ENCODE results near the gene ARHGEF25.
"Not testable (repeated sequence)": the region's sequence is repeated elsewhere in the genome, so short reads cannot be mapped to it uniquely, and the experiment has no call there.

ARHGEF25 gene

GRCh38 chr12:57611108-57611826 is at the start of gene ARHGEF25:
ARHGEF25 (plus strand) TSS chr12:57611435; CDS start chr12:57611895, 460 bp downstream.
- DNase-seq, result peak; percentile 6 to 14

GRCh38 chr12:57563358-57563757 is 47.9 kb upstream of the ARHGEF25 start:
- no peak for DNase-seq

- DNase-seq, result no peak
These were observed 47.0 kb upstream of the ARHGEF25 start for GRCh38 chr12:57564178-57564740.

GRCh38 chr12:57568838-57569237 is 42.4 kb upstream of the ARHGEF25 start:
- no peak for DNase-seq

- DNase-seq, result no peak
These were observed 41.4 kb upstream of the ARHGEF25 start for GRCh38 chr12:57569858-57570257.

GRCh38 chr12:57570438-57570837 is 40.8 kb upstream of the ARHGEF25 start:
- DNase-seq, result not testable (repeated sequence)

GRCh38 chr12:57571926-57572762 is 39.1 kb upstream of the ARHGEF25 start:
- no peak for DNase-seq

DNA sequence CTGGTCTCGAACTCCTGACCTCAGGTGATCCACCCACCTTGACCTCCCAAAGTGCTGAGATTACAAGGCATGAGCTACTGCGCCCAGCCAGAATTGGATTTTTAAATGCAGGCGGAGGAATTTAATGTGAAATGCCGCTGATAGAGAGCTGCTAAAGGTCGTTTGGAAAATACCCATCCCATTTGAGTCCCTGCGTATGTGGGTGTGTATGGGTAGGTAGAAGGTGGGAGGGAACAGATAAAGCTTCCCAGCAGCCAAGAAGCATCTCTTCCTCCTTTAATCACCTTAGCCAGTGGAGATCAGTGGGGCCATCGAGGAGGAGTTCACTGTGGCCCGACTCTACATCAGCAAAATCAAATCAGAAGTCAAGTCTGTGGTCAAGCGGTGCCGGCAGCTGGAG is 36.4 kb upstream of the ARHGEF25 start:
- DNase-seq, result no peak

GRCh38 chr12:57575771-57576612 is 35.2 kb upstream of the ARHGEF25 start:
- no peak for DNase-seq

- no peak for DNase-seq
These were observed 34.5 kb upstream of the ARHGEF25 start for GRCh38 chr12:57576613-57577160.

- no peak for DNase-seq
These were observed 33.1 kb upstream of the ARHGEF25 start for GRCh38 chr12:57577981-57578758.

DNA sequence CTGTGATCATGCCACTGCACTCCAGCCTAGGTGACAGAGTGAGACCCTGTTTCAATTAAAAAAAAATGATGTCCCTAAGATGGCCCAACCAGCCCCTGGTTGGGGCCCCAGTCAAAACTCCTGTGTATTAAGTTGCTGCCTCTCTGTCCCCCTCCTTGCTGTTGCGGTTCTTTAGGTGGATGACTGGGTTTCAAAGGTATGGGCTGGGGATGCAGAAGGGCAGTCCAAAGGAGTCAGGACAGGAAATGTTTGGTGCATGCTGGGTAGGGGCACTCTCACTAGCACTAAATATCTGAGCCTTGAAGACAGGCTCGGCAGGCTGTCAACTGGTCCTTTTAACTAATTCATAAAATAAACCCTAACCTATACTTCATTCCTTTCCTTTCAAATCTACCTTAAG is 32.2 kb upstream of the ARHGEF25 start:
- DNase-seq, result no peak

DNA sequence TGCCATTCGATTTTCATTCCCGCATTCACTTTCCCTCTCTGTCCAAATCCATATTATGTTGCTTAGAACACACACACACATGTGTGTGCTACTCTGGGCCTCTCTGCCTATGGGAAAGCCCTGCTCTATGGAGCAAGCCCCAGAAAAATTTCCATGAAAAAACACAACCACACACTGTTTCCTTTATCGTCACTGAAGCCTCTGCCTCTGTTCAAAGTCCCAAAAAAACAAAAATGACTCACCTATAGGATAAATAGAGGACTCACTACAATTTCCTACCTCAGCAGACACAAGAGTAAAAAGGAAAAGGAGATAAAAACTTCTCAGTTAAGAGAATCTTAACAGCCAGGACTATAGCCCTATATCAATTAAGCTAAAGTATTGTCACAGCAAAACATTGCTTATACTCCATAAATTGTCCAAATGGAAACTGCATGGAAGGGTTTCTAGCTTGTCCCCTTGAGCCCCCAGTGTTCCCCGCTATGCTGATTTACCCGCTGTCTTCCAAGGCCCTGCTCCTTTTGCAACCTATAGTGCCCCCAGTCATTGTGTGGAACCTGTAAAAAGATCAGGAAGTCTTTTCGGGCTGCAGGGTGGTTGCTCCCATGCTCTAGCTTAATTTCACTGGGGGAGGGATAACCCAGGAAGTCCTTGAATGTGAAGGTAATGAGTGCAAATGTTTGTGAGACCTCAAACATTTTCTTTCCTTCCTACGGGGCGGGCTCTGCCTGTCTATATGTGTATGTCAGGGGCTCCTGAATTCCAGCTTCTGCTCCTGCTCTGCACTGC is 31.4 kb upstream of the ARHGEF25 start:
- no peak for DNase-seq

GRCh38 chr12:57580466-57580795 is 30.8 kb upstream of the ARHGEF25 start:
- DNase-seq, result no peak

GRCh38 chr12:57581802-57582201 is 29.4 kb upstream of the ARHGEF25 start:
- DNase-seq, result no peak

DNA sequence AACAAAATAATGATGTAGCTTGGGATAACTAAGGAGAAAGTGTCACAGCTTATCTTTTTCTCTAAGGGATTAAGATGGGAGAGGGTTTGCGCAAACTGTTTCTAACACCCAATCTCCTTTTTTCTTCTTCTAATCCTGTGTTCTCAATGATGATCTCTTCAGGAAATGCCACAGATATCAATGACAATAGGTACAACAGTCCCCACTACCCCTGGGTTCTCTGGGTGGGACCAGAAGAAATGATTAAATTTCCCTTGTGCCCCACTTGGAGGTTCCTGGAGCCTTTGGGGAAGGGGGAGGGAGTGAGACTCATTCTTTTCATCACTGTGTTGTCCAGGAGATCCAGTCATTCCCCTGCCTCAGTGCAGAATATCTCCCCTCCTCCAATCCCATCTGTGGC is 28.8 kb upstream of the ARHGEF25 start:
- DNase-seq, result no peak

- DNase-seq, result peak; percentile 86 to 88
These were observed 28.0 kb upstream of the ARHGEF25 start for GRCh38 chr12:57583008-57583831.

DNA sequence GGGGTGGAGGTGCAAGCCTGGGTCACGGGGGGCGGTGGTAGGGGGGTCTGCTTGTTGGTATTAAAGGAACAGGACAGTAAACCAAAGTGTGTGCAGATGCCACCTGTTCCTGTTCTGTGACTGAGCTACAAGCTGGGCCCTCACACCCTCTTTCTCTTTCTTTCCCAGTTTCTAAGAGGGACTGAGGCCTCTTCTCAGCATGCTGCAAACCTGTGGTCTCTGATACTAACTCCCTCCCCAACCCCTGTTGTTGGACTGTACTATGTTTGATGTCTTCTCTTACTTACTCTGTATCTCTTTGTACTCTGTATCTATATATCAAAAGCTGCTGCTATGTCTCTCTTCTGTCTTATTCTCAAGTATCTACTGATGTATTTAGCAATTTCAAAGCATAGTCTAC is 27.2 kb upstream of the ARHGEF25 start:
- DNase-seq, result no peak

- peak in 1 of 2 experiments; percentile 4 for DNase-seq
These were observed 26.5 kb upstream of the ARHGEF25 start for GRCh38 chr12:57584690-57585089.

- DNase-seq, result no peak
These were observed 26.1 kb upstream of the ARHGEF25 start for GRCh38 chr12:57585156-57585555.
